ENCODE data around the gene CARD9.

Gene CARD9

GRCh38 chr9:136401173-136401922, 27.9 kb upstream of the CARD9 start:
- DNase-seq = no peak

GRCh38 chr9:136400038-136400834, 26.8 kb upstream of the CARD9 start, which contains the start of gene SNAPC4:
SNAPC4 (minus strand) TSS chr9:136400170; CDS start chr9:136398428, 1,742 bp downstream.
- DNase-seq = peak; percentile 42 to 81

GRCh38 chr9:136399176-136400037, 25.9 kb upstream of the CARD9 start:
- no peak for DNase-seq

GRCh38 chr9:136398286-136398685, 24.8 kb upstream of the CARD9 start:
- no peak for DNase-seq

GRCh38 chr9:136397643-136398042, 24.2 kb upstream of the CARD9 start:
- no peak for DNase-seq

- no peak for DNase-seq
These were observed 22.7 kb upstream of the CARD9 start for GRCh38 chr9:136396219-136396515.

GRCh38 chr9:136395345-136396218, 22.1 kb upstream of the CARD9 start:
- DNase-seq = no peak

GRCh38 chr9:136395020-136395340, 21.5 kb upstream of the CARD9 start:
- DNase-seq = no peak

- no peak for DNase-seq
These were observed 21.0 kb upstream of the CARD9 start for GRCh38 chr9:136394312-136395019.

- no peak for DNase-seq
These were observed 20.1 kb upstream of the CARD9 start for GRCh38 chr9:136393531-136393930.

- DNase-seq = no peak
These were observed 19.3 kb upstream of the CARD9 start for GRCh38 chr9:136392538-136393449.

- no peak for DNase-seq
These were observed 18.5 kb upstream of the CARD9 start for GRCh38 chr9:136391737-136392537.

GRCh38 chr9:136389396-136389795, 15.9 kb upstream of the CARD9 start:
- DNase-seq = no peak

- no peak for DNase-seq
These were observed 13.7 kb upstream of the CARD9 start for GRCh38 chr9:136387217-136387616.

GRCh38 chr9:136386018-136386417, 12.5 kb upstream of the CARD9 start:
- DNase-seq = no peak

GRCh38 chr9:136385015-136385414, 11.5 kb upstream of the CARD9 start:
- DNase-seq = no peak

GRCh38 chr9:136383436-136383835, 10.0 kb upstream of the CARD9 start:
- no peak for DNase-seq

GRCh38 chr9:136381966-136382513, 8.6 kb upstream of the CARD9 start:
- no peak for DNase-seq

GRCh38 chr9:136381311-136381710, 7.8 kb upstream of the CARD9 start:
- DNase-seq = no peak

- DNase-seq = no peak
These were observed 6.9 kb upstream of the CARD9 start for GRCh38 chr9:136380381-136380780.
